ENCODE measurements around the gene VAV2. TPM values are rescaled to one million over a fixed set of nuclear protein-coding genes. Genes with fewer than 3 reads are reported as not detected.

Gene VAV2
- total and polyA plus RNA-seq, 5 experiments from 2014 or later, result 0.20 to 4.3 (median 0.36) TPM

GRCh38 chr9:134003237-134003636, 11.1 kb upstream of the VAV2 start:
- Mint-ChIP-seq H3K27ac (peak overlapping the region in 1 of 10 donors; percentile 84), H3K9me3 (no peaks in the 10 kb centered on the region), H3K4me1 (no peaks in the 10 kb centered on the region), H3K4me3 (no peak overlapping the region), H3K27me3 (peaks cover 6 to 20% (median 12%) of the 10 kb centered on the region in 5 donors), H3K36me3 (no peaks in the 10 kb centered on the region)
- POLR2A ChIA-PET, result no interaction called here
- ATAC-seq, result no peak
- no peak for DNase-seq

- Mint-ChIP-seq H3K4me1 (no peaks in the 10 kb centered on the region), H3K4me3 (no peak overlapping the region), H3K36me3 (no peaks in the 10 kb centered on the region), H3K27ac (no peak overlapping the region), H3K27me3 (peaks cover 6 to 20% (median 12%) of the 10 kb centered on the region in 5 donors), H3K9me3 (no peaks in the 10 kb centered on the region)
- ATAC-seq, result no peak
- DNase-seq, result no peak
- POLR2A ChIA-PET, result no interaction called here
Observed at GRCh38 chr9:134002796-134003195, 10.7 kb upstream of the VAV2 start.

- Mint-ChIP-seq H3K27ac (no peak overlapping the region), H3K4me3 (no peak overlapping the region), H3K4me1 (no peaks in the 10 kb centered on the region), H3K36me3 (no peaks in the 10 kb centered on the region), H3K9me3 (no peaks in the 10 kb centered on the region), H3K27me3 (peaks cover 0 to 14% (median 7%) of the 10 kb centered on the region in 5 donors)
- POLR2A ChIA-PET, result no interaction called here
- DNase-seq, result no peak
- no peak for ATAC-seq
Observed at GRCh38 chr9:133999851-134000265, 7.7 kb upstream of the VAV2 start.

- ATAC-seq (no peak), DNase-seq (no peak)
- peaks cover 0 to 13% (median 7%) of the 10 kb centered on the region in 5 donors for H3K27me3 Mint-ChIP-seq
- H3K4me3 Mint-ChIP-seq, result no peak overlapping the region
- H3K4me1 Mint-ChIP-seq, result peaks cover 2 to 5% (median 3%) of the 10 kb centered on the region in 4 donors
- no peak overlapping the region for H3K27ac Mint-ChIP-seq
- no peaks in the 10 kb centered on the region for H3K9me3 Mint-ChIP-seq
- POLR2A ChIA-PET, result no interaction called here
- no peaks in the 10 kb centered on the region for H3K36me3 Mint-ChIP-seq
Observed at GRCh38 chr9:133998915-133999595, 6.9 kb upstream of the VAV2 start.

- Mint-ChIP-seq H3K9me3 (no peaks in the 10 kb centered on the region), H3K27ac (no peak overlapping the region), H3K27me3 (peaks cover 0 to 10% (median 7%) of the 10 kb centered on the region in 5 donors), H3K4me1 (peaks cover 2 to 8% (median 5%) of the 10 kb centered on the region in 4 donors), H3K4me3 (no peak overlapping the region), H3K36me3 (no peaks in the 10 kb centered on the region)
- POLR2A ChIA-PET, result no interaction called here
- ATAC-seq (no peak), DNase-seq (no peak)
Observed at GRCh38 chr9:133997584-133997983, 5.5 kb upstream of the VAV2 start.

- ATAC-seq (no peak), DNase-seq (no peak)
- no peak overlapping the region for H3K27ac Mint-ChIP-seq
- H3K4me1 Mint-ChIP-seq, result peaks cover 2 to 8% (median 5%) of the 10 kb centered on the region in 4 donors
- H3K4me3 Mint-ChIP-seq, result no peak overlapping the region
- no peaks in the 10 kb centered on the region for H3K9me3 Mint-ChIP-seq
- H3K36me3 Mint-ChIP-seq, result no peaks in the 10 kb centered on the region
- peaks cover 0 to 9% (median 7%) of the 10 kb centered on the region in 5 donors for H3K27me3 Mint-ChIP-seq
- POLR2A ChIA-PET, result no interaction called here
Observed at GRCh38 chr9:133996531-133997520, 4.7 kb upstream of the VAV2 start.

- DNase-seq (no peak), ATAC-seq (no peak)
- Mint-ChIP-seq H3K9me3 (no peaks in the 10 kb centered on the region), H3K27ac (no peak overlapping the region), H3K4me1 (peaks cover 2 to 9% (median 7%) of the 10 kb centered on the region in 4 donors), H3K27me3 (peaks cover 0 to 13% (median 10%) of the 10 kb centered on the region in 5 donors), H3K36me3 (no peaks in the 10 kb centered on the region), H3K4me3 (no peak overlapping the region)
- POLR2A ChIA-PET, result interaction anchor here (1.3 to 1.8 kb wide), 2 partner anchors 40 to 184 kb away, joined by 3 to 6 read pairs; no protein-coding TSS in a partner anchor
Observed at GRCh38 chr9:133995012-133995896, 3.1 kb upstream of the VAV2 start.

GRCh38 chr9:133994353-133995011, 2.4 kb upstream of the VAV2 start:
- peak overlapping the region in 3 of 10 donors; percentile 5 to 43 (median 12) for H3K27ac Mint-ChIP-seq
- POLR2A ChIA-PET, result interaction anchor here (1.3 to 2.2 kb wide), 6 partner anchors 40 to 214 kb away, joined by 3 to 8 read pairs (median 6); no protein-coding TSS in a partner anchor
- peak overlapping the region; percentile 26 to 78 (median 64) for H3K4me3 Mint-ChIP-seq
- H3K9me3 Mint-ChIP-seq, result no peaks in the 10 kb centered on the region
- peak; percentile 43 to 52 for ATAC-seq
- DNase-seq, result peak; percentile 44 to 83 (median 72)
- H3K27me3 Mint-ChIP-seq, result peaks cover 0 to 13% (median 6%) of the 10 kb centered on the region in 5 donors
- peaks cover 2 to 14% (median 7%) of the 10 kb centered on the region in 4 donors for H3K4me1 Mint-ChIP-seq
- H3K36me3 Mint-ChIP-seq, result no peaks in the 10 kb centered on the region

GRCh38 chr9:133993635-133994253, 1.6 kb upstream of the VAV2 start:
- ATAC-seq (no peak), DNase-seq (no peak)
- POLR2A ChIA-PET, result interaction anchor here (1.3 to 2.2 kb wide), 6 partner anchors 39 to 213 kb away, joined by 3 to 8 read pairs (median 6); no protein-coding TSS in a partner anchor
- peak overlapping the region in 3 of 10 donors; percentile 5 to 82 (median 51) for H3K27ac Mint-ChIP-seq
- no peaks in the 10 kb centered on the region for H3K9me3 Mint-ChIP-seq
- H3K36me3 Mint-ChIP-seq, result no peaks in the 10 kb centered on the region
- peaks cover 2 to 15% (median 7%) of the 10 kb centered on the region in 4 donors for H3K4me1 Mint-ChIP-seq
- peaks cover 0 to 10% (median 6%) of the 10 kb centered on the region in 5 donors for H3K27me3 Mint-ChIP-seq
- H3K4me3 Mint-ChIP-seq, result peak overlapping the region; percentile 65 to 87 (median 74)

GRCh38 chr9:133992780-133993634, 883 bp upstream of the VAV2 start:
- peak overlapping the region in 3 of 10 donors; percentile 24 to 51 (median 43) for H3K27ac Mint-ChIP-seq
- no peaks in the 10 kb centered on the region for H3K9me3 Mint-ChIP-seq
- peak; percentile 78 to 83 for ATAC-seq
- peak overlapping the region; percentile 65 to 87 (median 74) for H3K4me3 Mint-ChIP-seq
- peaks cover 2 to 15% (median 7%) of the 10 kb centered on the region in 4 donors for H3K4me1 Mint-ChIP-seq
- H3K27me3 Mint-ChIP-seq, result peaks cover 0 to 10% (median 6%) of the 10 kb centered on the region in 5 donors
- peak; percentile 48 to 85 (median 74) for DNase-seq
- POLR2A ChIA-PET, result interaction anchor here (0.6 to 2.2 kb wide), 5 partner anchors 195 to 484 kb away, joined by 3 to 8 read pairs (median 5); no protein-coding TSS in a partner anchor
- H3K36me3 Mint-ChIP-seq, result no peaks in the 10 kb centered on the region

Measured in naive thymus-derived CD8-positive, alpha-beta T cell (primary cell).